Testis (tissue), 2 donors: ENCODE results near the gene FRG1.
"Not testable (repeated sequence)": the region's sequence is repeated elsewhere in the genome, so short reads cannot be mapped to it uniquely, and the experiment has no call there.

Experiments
- POLR2A ChIP-seq: fragments of 450-650 bp; IDR thresholded peaks from one replicate; pipeline ENCODE4 v1.6.1; 2017; ENCODE audit warnings: antibody characterized with exemption, mild to moderate bottlenecking, moderate library complexity
- TF ChIP-seq, protein P1 (sequence below), 3 experiments: fragments of 450-650 bp in 2 of 3; fragments of 200-600 bp in 1 of 3; sonication (generic) in 1 of 3; IDR thresholded peaks; one replicate each; pipeline ENCODE4 v1.5.1; 2016 to 2019; ENCODE audit warnings: antibody characterized with exemption in 3 of 3, mild to moderate bottlenecking in 2 of 3, moderate library complexity in 1 of 3

DNA sequence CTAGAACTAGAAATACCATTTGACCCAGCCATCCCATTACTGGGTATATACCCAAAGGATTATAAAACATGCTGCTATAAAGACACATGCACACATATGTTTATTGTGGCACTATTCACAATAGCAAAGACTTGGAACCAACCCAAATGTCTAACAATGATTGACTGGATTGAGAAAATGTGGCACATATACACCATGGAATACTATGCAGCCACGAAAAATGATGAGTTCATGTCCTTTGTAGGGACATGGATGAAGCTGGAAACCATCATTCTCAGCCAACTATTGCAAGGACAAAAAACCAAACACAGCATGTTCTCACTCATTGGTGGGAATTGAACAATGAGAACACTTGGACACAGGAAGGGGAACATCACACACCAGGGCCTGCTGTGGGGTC, 28.6 kb downstream of the FRG1 start:
- TF ChIP-seq, protein P1, sequence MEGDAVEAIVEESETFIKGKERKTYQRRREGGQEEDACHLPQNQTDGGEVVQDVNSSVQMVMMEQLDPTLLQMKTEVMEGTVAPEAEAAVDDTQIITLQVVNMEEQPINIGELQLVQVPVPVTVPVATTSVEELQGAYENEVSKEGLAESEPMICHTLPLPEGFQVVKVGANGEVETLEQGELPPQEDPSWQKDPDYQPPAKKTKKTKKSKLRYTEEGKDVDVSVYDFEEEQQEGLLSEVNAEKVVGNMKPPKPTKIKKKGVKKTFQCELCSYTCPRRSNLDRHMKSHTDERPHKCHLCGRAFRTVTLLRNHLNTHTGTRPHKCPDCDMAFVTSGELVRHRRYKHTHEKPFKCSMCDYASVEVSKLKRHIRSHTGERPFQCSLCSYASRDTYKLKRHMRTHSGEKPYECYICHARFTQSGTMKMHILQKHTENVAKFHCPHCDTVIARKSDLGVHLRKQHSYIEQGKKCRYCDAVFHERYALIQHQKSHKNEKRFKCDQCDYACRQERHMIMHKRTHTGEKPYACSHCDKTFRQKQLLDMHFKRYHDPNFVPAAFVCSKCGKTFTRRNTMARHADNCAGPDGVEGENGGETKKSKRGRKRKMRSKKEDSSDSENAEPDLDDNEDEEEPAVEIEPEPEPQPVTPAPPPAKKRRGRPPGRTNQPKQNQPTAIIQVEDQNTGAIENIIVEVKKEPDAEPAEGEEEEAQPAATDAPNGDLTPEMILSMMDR (IDR thresholded peaks at IDR 0.05), result not testable (repeated sequence)
- not testable (repeated sequence) for TF ChIP-seq POLR2A
